Stimulated activated CD4-positive, alpha-beta T cell treated with anti-CD3 and anti-CD28 coated beads, Interleukin-1b, Interleukin-23, amount 100 ng/mL, for 4 hours (primary cell): ENCODE results near the gene PNLIPRP1.

ENCODE experiments used
- DNase-seq, 2 donors: peaks; one replicate each; pipeline ENCODE4 v3.0.0-alpha.2; 2020; ENCODE audit warnings: low read depth in 2 of 2

The PNLIPRP1 gene

GRCh38 chr10:116599991-116600390, 9.2 kb downstream of the PNLIPRP1 start:
- no peak for DNase-seq

GRCh38 chr10:116602648-116603400, 12.1 kb downstream of the PNLIPRP1 start:
- DNase-seq = no peak

GRCh38 chr10:116606061-116606483, 15.3 kb downstream of the PNLIPRP1 start:
- DNase-seq = no peak

GRCh38 chr10:116607336-116607735, 16.6 kb downstream of the PNLIPRP1 start:
- DNase-seq = no peak

- no peak for DNase-seq
Observed at GRCh38 chr10:116608686-116609594, 18.2 kb downstream of the PNLIPRP1 start.

GRCh38 chr10:116610443-116611152, 19.8 kb downstream of the PNLIPRP1 start:
- no peak for DNase-seq

- no peak for DNase-seq
Observed at GRCh38 chr10:116611153-116611545, 20.4 kb downstream of the PNLIPRP1 start.

- DNase-seq = no peak
Observed at GRCh38 chr10:116612107-116612769, 21.5 kb downstream of the PNLIPRP1 start.

- no peak for DNase-seq
Observed at GRCh38 chr10:116613471-116613870, 22.7 kb downstream of the PNLIPRP1 start.

- DNase-seq = no peak
Observed at GRCh38 chr10:116614796-116615195, 24.0 kb downstream of the PNLIPRP1 start.

GRCh38 chr10:116615199-116615776, 24.5 kb downstream of the PNLIPRP1 start:
- no peak for DNase-seq

- no peak for DNase-seq
Observed at GRCh38 chr10:116620423-116621400, 30.0 kb downstream of the PNLIPRP1 start, which contains the start of gene PNLIPRP2. Gene PNLIPRP2 (plus strand): TSS chr10:116620953.

GRCh38 chr10:116621476-116621875, 30.7 kb downstream of the PNLIPRP1 start:
- no peak for DNase-seq

GRCh38 chr10:116621934-116622655, 31.3 kb downstream of the PNLIPRP1 start:
- DNase-seq = no peak

GRCh38 chr10:116625845-116626244, 35.1 kb downstream of the PNLIPRP1 start:
- no peak for DNase-seq

- no peak for DNase-seq
Observed at GRCh38 chr10:116626815-116627214, 36.1 kb downstream of the PNLIPRP1 start.

- no peak for DNase-seq
Observed at GRCh38 chr10:116627386-116627933, 36.7 kb downstream of the PNLIPRP1 start.

GRCh38 chr10:116629340-116629739, 38.6 kb downstream of the PNLIPRP1 start:
- DNase-seq = no peak

GRCh38 chr10:116630020-116630419, 39.3 kb downstream of the PNLIPRP1 start:
- no peak for DNase-seq
